ENCODE data around the gene MAST3.

The MAST3 gene

DNA sequence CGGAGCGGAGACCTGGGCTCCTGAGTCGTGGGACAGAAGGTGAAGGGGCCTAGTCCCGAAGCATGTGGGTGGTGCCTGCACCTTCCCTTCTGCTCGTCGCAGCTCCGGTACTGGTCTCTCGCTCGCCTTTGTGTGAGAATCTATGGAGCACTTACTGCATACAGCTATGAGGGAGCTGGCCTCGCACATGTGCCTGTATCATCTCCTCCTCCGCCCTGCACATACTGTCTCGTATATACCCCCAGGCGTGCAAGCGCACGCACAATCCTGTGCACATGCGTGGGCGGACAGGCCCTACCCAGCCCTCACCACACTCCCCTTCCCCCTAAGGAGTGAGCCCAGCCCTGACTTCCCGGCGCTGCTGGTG lies 64.0 kb downstream of the MAST3 start:
- no peak for DNase-seq

DNA sequence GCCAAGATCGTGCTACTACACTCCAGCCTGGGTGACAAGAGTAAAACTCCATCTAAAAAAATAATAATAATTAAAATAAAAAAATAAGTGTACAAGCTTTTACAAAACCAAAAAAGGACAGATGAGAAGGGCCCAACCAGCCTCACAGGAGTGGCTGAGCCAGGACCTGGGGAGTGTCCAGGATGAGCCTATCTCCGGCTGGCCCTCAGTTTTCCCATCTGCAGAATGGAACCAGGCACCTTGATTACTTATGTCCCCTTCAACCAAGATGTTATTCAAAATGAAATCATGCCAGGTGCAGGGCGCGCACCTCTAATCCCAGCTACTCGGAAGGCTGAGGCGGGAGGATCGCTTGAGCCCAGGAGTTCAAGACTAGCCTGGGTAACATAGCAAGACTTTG lies 66.5 kb downstream of the MAST3 start:
- no peak for DNase-seq

DNA sequence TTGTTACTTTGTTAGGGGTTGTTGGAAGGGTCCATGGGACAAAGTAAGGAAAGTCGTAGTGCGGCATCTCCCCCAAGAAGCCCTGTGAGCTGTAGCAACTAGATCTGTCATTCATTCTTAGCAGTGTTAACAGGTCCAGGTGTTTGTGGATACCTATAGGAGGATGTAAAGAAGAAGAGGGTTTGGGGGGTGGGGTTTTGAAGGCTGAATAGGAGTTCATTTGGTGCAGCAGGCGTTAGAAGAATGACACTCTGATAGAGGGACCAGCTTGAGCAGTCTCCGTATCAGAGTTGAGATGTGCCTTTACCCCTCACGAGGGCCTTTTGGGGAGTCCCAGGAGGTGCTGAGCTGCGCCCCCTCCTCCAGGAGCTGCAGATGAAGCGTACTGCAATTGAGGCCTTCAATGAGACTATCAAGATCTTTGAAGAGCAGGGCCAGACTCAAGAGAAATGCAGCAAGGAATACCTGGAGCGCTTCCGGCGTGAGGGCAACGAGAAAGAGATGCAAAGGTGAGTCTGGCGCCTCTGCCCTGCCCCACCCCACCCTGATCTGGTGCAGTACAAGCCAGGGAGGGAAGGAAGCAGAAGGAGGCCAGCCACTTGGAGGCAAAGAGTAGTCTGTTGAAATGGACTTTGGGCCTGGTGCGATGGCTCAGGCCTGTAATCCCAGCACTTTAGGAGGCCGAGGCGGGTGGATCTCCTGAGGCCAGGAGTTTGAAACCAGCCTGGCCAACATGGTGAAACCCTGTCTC lies 68.4 kb downstream of the MAST3 start:
- DNase-seq: no peak

DNA sequence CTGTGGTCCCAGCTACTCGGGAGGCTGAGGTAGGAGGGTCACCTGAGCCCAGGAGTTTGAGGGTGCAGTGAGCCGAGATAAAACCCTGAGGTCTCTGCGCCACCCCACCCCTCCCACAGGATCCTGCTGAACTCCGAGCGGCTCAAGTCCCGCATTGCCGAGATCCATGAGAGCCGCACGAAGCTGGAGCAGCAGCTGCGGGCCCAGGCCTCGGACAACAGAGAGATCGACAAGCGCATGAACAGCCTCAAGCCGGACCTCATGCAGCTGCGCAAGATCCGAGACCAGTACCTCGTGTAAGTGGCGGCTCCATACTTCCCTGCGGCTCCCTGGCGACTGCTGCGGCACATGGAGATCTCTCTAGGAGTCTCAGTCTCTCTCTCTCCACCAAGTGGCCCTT lies 69.4 kb downstream of the MAST3 start:
- DNase-seq: no peak

DNA sequence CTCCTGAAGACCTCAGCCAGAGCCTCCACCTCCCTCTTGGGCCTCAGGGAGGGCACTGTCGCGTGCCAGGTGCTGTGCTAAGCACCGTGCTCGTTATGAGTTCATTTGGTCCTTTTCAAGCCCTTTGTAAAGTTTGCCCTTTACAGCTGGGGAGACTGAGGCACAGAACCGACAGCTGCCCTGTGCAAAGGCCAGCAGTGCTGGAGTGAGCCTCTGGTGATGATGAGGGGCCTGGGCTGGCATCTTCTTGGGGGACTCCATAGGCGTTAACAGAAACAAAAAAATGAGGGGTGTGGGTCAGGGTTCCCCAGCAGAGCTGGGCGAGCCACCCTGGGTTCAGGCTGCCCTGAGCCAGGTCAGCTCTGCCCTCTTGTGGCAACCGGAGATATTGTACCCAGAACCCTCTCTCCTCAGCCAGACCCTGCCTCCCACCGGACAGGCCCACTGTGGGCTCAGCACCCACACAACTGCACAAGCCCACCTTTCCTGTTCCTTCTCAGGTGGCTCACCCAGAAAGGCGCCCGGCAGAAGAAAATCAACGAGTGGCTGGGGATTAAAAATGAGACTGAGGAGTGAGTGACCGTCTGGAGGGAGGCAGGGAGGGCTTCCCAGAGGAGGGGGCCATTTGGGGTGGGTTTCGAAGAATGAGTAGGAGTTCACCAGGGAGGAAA lies 70.5 kb downstream of the MAST3 start:
- DNase-seq: peak; percentile 66 to 70

GRCh38 chr19:18168673-18169381 lies 71.2 kb downstream of the MAST3 start:
- DNase-seq: no peak

- no peak for DNase-seq
Measured at GRCh38 chr19:18170714-18171255, 73.2 kb downstream of the MAST3 start.

GRCh38 chr19:18171605-18172327 lies 74.2 kb downstream of the MAST3 start:
- DNase-seq: no peak

DNA sequence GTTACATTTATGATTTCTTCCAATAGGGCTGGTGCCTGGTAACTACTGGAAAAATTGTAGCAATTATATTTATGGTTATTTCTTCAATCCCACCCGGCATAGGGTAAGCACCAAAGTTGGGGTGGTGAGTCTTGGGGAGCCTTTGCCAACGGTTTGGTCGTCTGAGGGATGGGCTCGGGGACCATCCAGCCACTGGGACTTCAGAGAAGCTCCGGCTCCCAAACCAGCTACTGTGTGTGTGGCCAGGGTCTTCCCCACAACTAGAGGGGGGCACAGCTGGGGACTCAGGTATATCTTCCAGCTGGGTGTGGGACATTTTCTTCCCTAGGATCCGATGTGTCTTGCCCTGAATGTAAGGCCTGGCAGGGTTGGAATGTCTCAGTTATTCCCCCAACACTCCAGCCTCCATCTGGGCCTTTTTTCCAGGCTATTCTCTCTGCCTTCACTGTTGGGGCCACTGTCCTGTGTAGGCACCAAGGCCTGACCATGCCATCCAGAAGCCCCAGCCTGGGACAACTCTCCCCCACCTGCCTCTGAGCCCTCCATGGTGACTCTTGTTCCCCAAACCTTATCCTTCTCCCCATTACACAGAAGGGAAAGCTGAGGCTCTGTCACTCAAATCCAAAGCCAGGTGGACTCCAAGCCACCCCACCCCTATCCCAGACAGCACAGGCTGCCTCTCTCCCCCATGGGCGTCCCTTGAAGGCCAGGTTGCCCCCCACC lies 74.9 kb downstream of the MAST3 start:
- DNase-seq: no peak

GRCh38 chr19:18173054-18173571 lies 75.5 kb downstream of the MAST3 start:
- no peak for DNase-seq

DNA sequence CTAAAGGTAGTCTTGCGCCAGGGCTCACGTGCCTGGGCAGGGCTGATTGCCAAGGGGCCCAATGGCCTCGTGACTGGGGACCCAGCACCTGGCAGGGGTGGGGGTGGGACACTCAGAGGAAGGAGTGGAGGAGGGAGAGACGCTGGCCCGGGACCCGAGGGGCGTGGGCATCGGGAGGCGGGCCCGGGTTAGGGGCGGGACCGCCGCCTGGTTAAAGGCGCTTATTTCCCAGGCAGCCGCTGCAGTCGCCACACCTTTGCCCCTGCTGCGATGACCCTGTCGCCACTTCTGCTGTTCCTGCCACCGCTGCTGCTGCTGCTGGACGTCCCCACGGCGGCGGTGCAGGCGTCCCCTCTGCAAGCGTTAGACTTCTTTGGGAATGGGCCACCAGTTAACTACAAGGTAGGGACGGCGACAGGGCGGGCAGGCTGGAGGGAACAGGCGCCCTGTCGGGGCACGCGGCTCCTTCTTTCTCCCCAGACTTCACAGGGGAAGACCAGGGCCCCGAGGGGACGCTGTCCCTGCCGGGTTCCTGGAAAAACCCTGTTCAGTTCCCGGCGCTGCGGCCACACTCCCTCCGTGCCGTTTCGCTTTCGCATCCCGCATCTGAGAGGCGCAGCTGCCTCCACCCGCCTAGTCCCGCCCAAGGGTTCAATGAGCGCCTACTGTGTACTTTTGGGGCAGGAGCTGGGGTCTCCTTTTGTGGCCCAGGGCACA lies 76.2 kb downstream of the MAST3 start, which contains the start of gene IFI30:
TSS of gene IFI30 (plus strand) at position 242 of the 717 bp plus-strand sequence. CDS start at position 271, 29 bp downstream.
- peak; percentile 69 to 76 for DNase-seq

- no peak for DNase-seq
Measured at GRCh38 chr19:18174983-18175382, 77.4 kb downstream of the MAST3 start.

DNA sequence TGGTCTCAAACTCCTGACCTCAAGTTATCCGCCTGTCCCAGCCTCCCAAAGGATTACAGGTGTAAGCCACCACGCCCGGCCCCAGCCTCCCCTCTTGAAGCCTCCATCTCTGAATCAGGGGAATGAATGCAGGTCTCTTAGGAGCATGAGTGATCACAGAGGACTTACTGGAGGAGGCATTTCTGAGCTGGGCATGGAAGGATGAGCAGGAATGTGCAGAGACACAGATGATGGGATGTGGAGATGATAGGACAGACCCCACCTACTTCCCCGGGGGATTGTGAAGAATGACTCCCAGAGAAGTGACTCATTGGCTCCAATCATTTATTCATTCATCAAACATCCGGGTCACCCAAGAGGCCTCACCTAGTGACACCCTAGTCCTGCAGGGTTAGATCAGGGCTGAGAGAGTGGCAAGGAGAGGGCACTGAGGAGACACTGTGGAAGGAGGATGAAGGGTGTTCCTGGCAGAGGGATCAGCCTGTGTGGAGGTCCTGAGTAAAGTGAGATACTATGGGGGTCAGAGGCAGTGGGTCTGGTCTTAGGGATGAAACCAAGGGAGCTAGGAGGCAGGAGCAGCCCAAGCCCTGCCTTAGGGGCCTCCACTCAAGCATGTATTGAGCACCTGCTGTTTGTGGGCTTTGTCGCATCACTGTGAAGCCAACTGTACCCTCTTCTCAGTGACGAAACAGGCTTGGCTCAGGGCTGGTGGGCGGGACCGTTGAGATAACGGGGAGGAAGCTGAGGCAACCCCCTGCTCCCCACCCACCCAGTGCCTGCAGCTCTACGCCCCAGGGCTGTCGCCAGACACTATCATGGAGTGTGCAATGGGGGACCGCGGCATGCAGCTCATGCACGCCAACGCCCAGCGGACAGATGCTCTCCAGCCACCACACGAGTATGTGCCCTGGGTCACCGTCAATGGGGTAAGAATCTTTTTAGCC lies 79.1 kb downstream of the MAST3 start:
- DNase-seq: no peak

DNA sequence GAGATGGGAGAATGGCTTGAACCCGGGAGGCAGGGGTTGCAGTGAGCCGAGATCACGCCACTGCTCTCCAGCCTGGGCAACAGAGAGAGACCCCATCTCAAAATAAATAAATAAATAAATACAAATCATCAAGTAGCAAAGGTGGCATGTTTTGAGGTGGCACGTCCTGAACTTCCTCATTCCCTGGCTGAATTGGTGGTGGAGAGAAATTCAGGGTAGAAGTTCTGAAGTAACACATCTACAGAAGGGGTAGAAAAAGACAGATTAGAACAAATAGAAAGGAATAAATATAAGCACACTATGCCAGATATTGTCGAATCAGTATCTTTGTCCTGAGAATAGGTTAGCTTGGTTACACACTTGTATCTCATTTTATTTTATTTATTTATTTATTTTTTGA lies 82.4 kb downstream of the MAST3 start:
- no peak for DNase-seq

DNA sequence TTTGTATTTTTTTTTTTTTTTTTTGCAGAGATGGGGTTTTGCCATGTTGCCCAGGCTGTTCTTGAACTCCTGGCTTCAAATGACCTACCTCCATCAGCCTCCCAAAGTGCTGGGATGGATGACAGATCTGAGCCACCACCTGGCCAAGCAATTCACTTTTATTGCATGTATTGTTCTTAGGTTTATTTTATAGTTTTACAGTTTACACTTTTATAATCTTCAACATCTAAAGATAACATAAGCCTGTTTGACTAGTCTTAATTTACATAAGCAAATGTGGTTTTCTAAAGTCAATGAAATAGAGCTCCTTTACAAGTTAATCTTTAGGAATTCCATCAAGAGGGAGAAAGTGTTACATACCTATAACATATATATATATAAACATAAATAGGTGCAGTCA lies 86.0 kb downstream of the MAST3 start:
- no peak for DNase-seq

GRCh38 chr19:18185538-18185937 lies 88.0 kb downstream of the MAST3 start:
- no peak for DNase-seq

- no peak for DNase-seq
Measured at GRCh38 chr19:18190278-18190677, 92.7 kb downstream of the MAST3 start.

GRCh38 chr19:18191640-18192062 lies 94.1 kb downstream of the MAST3 start:
- no peak for DNase-seq

DNA sequence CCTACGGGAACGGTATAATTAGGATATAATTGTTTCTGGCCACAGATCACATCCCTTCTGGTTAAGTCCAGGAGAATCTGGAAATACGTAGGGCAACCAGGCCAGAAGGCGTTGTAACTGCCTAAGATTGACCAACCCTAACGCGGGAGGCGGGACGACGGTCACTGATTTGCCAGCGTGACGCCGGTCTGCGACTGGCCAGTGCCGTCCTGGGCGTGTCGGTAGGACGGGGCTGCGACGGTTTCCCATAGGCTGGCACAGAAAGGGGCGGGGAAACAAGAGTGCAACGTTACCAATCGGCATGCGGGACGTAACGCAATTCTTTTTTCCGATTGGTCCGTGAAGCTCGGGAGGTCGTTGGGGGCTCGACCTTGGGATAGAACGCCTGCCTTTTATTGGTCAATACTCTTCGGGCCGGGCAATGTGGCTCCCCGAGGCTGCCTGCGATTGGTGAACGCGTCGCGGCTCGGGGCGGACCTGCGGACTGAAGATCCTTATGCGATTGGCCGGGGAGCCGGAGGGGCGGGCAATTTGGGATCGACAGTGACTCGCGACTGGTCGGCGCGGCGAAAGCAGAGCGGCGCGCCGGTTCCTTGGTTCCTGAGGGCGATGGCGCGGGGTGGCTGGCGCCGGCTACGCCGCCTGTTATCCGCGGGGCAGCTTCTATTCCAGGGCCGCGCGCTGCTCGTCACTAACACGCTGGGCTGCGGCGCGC lies 95.3 kb downstream of the MAST3 start, which contains the start of gene MPV17L2:
TSS of gene MPV17L2 (plus strand) at position 546 of the 715 bp plus-strand sequence. CDS start at position 610, 64 bp downstream.
- DNase-seq: peak; percentile 98
